Suprapubic skin (tissue), 4 donors: Measurements from ENCODE around the gene USP11. TPM values are rescaled to one million over a fixed set of nuclear protein-coding genes. Genes with fewer than 3 reads are reported as not detected.

Experiments used
- DNase-seq, 2 donors: peaks; one replicate each; pipeline ENCODE4 v3.0.0-alpha.2; 2019; ENCODE audit warnings: low spot score in 2 of 2
- H3K27ac ChIP-seq: fragments of 200-600 bp; sonication (generic); one replicate; pipeline ENCODE4 v1.5.1; 2019
- H3K27me3 ChIP-seq: fragments of 200-600 bp; sonication (generic); one replicate; pipeline ENCODE4 v1.5.1; 2019
- H3K36me3 ChIP-seq: fragments of 200-600 bp; sonication (generic); one replicate; pipeline ENCODE4 v1.5.1; 2019
- H3K4me1 ChIP-seq: fragments of 200-600 bp; sonication (generic); one replicate; pipeline ENCODE4 v1.5.1; 2019
- H3K4me3 ChIP-seq: fragments of 200-600 bp; sonication (generic); one replicate; pipeline ENCODE4 v1.5.1; 2019; ENCODE audit warnings: mild to moderate bottlenecking
- H3K9me3 ChIP-seq: fragments of 200-600 bp; sonication (generic); one replicate; pipeline ENCODE4 v1.5.1; 2019
- EP300 ChIP-seq: sonication (generic); formaldehyde crosslinking; IDR thresholded peaks from one replicate; pipeline ENCODE4 v1.6.1; 2017; ENCODE audit warnings: antibody characterized with exemption
- POLR2A ChIP-seq, 2 donors: fragments of 450-650 bp; IDR thresholded peaks; one replicate each; pipeline ENCODE4 v1.6.1; 2017; ENCODE audit warnings: antibody characterized with exemption in 2 of 2, mild to moderate bottlenecking in 2 of 2, moderate library complexity in 2 of 2
- POLR2AphosphoS5 ChIP-seq, 3 donors: sonication (generic); formaldehyde crosslinking; IDR thresholded peaks; one replicate each; pipeline ENCODE4 v1.6.1; 2017; ENCODE audit warnings: antibody characterized with exemption in 3 of 3
- WGBS: methylation state at CpG from one replicate; pipeline ENCODE4 v1.1.5; 2018; 5-methylcytosine and 5-hydroxymethylcytosine counted together
- total RNA-seq, 4 donors: library from RNA; depleted of rRNA; stranded (reverse); fragments of >200 nt; gene quantifications; one replicate each; pipeline ENCODE4 v1.1.0, GENCODE V29; 2016
- TF ChIP-seq, protein P1 (sequence below), 2 donors: fragments of 200-600 bp in 1 of 2; fragments of 450-650 bp in 1 of 2; sonication (generic) in 1 of 2; IDR thresholded peaks; one replicate each; pipeline ENCODE4 v1.5.1; 2016 to 2019; ENCODE audit warnings: antibody characterized with exemption in 2 of 2, mild to moderate bottlenecking in 1 of 2, moderate library complexity in 1 of 2

The USP11 gene
- total RNA-seq, 4 donors from 2014 or later = 15.4 to 28.3 (median 20.9) TPM

DNA sequence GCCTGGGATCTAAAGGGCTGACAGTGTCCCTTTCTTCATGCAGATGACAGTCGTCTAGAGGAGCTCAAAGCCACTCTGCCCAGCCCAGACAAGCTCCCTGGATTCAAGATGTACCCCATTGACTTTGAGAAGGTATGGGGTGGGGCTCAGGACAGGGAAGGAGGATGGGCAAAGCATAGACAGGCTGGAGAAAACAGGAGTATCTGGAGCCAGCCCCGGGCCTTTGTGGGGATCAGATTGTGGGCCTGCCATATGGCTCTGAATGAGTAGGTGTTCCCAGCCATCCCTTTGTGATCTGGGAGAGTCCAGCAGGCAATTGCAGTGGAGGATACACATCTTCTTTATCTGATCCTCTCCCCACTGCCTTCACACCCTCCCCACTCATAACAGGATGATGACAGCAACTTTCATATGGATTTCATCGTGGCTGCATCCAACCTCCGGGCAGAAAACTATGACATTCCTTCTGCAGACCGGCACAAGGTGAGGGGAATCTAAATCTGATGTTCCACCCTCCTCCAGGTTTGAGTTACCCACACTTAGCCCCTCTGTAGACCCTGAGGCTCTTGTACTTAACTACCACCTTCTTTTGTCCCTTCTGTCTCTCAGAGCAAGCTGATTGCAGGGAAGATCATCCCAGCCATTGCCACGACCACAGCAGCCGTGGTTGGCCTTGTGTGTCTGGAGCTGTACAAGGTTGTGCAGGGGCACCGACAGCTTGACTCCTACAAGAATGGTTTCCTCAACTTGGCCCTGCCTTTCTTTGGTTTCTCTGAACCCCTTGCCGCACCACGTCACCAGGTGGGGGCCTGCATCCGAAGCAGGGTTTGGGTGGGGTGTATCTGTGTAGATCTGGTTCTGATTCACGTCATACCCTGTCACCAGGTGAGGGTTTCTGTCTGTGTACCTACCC is 20.2 kb upstream of the USP11 start:
- Histone ChIP-seq H3K9me3 (no peaks in the 10 kb centered on the region), H3K4me3 (no peak overlapping the region), H3K27me3 (no peaks in the 10 kb centered on the region), H3K27ac (no peak overlapping the region), H3K36me3 (peaks cover 60% of the 10 kb centered on the region), H3K4me1 (peaks cover 14% of the 10 kb centered on the region)
- 89% methylated on average over 12 of the region's 12 CpGs for WGBS
- TF ChIP-seq EP300 (no peak), POLR2A (IDR thresholded peaks at IDR 0.05) (no peak), POLR2AphosphoS5 (IDR thresholded peaks at IDR 0.05) (no peak)
- TF ChIP-seq, protein P1, sequence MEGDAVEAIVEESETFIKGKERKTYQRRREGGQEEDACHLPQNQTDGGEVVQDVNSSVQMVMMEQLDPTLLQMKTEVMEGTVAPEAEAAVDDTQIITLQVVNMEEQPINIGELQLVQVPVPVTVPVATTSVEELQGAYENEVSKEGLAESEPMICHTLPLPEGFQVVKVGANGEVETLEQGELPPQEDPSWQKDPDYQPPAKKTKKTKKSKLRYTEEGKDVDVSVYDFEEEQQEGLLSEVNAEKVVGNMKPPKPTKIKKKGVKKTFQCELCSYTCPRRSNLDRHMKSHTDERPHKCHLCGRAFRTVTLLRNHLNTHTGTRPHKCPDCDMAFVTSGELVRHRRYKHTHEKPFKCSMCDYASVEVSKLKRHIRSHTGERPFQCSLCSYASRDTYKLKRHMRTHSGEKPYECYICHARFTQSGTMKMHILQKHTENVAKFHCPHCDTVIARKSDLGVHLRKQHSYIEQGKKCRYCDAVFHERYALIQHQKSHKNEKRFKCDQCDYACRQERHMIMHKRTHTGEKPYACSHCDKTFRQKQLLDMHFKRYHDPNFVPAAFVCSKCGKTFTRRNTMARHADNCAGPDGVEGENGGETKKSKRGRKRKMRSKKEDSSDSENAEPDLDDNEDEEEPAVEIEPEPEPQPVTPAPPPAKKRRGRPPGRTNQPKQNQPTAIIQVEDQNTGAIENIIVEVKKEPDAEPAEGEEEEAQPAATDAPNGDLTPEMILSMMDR (IDR thresholded peaks at IDR 0.05) = no peak
- peak in 1 of 2 donors; percentile 41 for DNase-seq

GRCh38 chrX:47214435-47215077 is 18.3 kb upstream of the USP11 start:
- peak in 1 of 2 donors; percentile 62 for DNase-seq
- WGBS = 86% methylated on average over 20 of the region's 20 CpGs
- peaks cover 45% of the 10 kb centered on the region for H3K36me3 ChIP-seq

DNA sequence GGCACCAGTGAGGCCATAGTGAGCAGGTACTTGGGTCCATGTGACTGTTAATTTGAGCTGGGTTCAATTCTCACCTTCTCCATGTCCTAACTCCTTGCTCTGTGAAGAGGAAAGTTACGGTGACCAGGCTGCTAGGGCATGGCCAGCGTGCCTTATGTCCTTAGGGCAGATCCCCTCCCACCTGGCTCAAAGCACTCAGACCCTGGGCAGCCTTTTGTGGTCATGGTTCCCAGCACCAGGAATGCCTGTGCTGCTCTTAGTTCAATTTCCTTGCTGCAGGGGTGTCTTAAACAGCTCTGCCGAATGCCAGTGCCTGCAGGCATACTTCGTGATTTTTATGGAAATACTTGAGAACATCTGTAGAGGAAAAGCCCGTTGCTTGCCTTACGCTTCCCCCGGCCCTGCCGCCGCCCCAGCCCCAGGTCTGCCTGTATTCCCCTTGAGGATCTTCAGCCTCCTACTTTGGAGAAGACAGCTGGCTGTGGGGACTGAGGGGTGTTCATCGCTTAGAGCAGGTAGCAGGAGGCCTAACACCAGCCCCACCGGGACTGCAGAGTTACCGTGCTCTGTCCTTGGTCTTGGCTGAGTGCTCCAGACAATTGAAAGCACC is 17.4 kb upstream of the USP11 start:
- 82% methylated on average over 10 of the region's 12 CpGs for WGBS
- peak in 1 of 2 donors; percentile 58 for DNase-seq
- Histone ChIP-seq H3K4me1 (peaks cover 24% of the 10 kb centered on the region), H3K9me3 (no peaks in the 10 kb centered on the region), H3K27me3 (no peaks in the 10 kb centered on the region), H3K4me3 (no peak overlapping the region), H3K36me3 (peaks cover 37% of the 10 kb centered on the region), H3K27ac (no peak overlapping the region)
- TF ChIP-seq POLR2A (IDR thresholded peaks at IDR 0.05) (no peak), EP300 (no peak), POLR2AphosphoS5 (IDR thresholded peaks at IDR 0.05) (no peak)
- TF ChIP-seq, protein P1 (IDR thresholded peaks at IDR 0.05) = no peak

More at GRCh38 chrX:47214435-47215077, 18.3 kb upstream of the USP11 start:
- TF ChIP-seq, protein P1 (IDR thresholded peaks at IDR 0.05) = no peak
- no peak for TF ChIP-seq POLR2AphosphoS5 (IDR thresholded peaks at IDR 0.05)
- no peak for TF ChIP-seq EP300
- no peaks in the 10 kb centered on the region for H3K9me3 ChIP-seq
- no peak overlapping the region for H3K4me3 ChIP-seq
- H3K27me3 ChIP-seq = no peaks in the 10 kb centered on the region
- no peak overlapping the region for H3K27ac ChIP-seq
- peaks cover 16% of the 10 kb centered on the region for H3K4me1 ChIP-seq

DNA sequence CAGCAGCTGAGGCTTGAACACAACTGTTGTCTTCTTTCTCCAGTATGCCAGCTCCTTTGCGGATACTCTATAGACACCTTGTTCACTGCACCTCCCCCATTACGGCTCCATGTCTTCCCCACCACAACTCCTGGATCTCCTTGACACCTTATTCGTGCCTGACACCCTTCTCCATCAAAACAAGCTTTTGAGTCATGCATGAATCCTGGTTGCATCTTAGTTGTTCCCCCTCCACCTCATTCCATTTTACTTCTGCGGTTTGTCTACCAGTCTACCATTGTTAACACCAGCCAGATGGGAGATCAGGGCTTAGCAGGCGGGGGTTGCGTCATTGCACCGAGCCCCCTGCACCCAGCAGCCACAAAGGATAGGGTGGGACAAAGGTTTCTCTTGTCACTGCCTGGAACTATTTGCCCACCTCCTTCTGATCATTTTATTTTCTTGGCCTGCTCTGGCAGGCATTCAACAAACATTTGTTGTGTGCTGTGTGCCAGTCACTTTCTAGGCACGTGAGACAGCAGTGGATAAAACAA is 16.4 kb upstream of the USP11 start:
- peak in 1 of 2 donors; percentile 56 for DNase-seq
- 81% methylated on average over 8 of the region's 8 CpGs for WGBS
- H3K27ac ChIP-seq = peak overlapping the region; percentile 97
- TF ChIP-seq POLR2A (IDR thresholded peaks at IDR 0.05) = no peak
- TF ChIP-seq EP300 = no peak
- TF ChIP-seq POLR2AphosphoS5 (IDR thresholded peaks at IDR 0.05) = no peak
- TF ChIP-seq, protein P1 (IDR thresholded peaks at IDR 0.05) = no peak
- H3K4me1 ChIP-seq = peaks cover 31% of the 10 kb centered on the region
- H3K9me3 ChIP-seq = no peaks in the 10 kb centered on the region
- H3K36me3 ChIP-seq = peaks cover 36% of the 10 kb centered on the region
- no peak overlapping the region for H3K4me3 ChIP-seq
- H3K27me3 ChIP-seq = no peaks in the 10 kb centered on the region
